WERI-Rb-1 (cell line): ENCODE results near the gene KLK15.

ENCODE experiments used
- DNase-seq: peaks from one replicate; pipeline ENCODE4 v3.0.0-alpha.2; 2020
- H3K27ac ChIP-seq: fragments of 250-450 bp; sonication (Bioruptor Pico); 2 replicates; pipeline ENCODE4 v1.5.1; 2020; ENCODE audit warnings: mild to moderate bottlenecking, moderate library complexity
- H3K27me3 ChIP-seq: fragments of 250-450 bp; sonication (Bioruptor Pico); 2 replicates; pipeline ENCODE4 v1.5.1; 2021; ENCODE audit warnings: mild to moderate bottlenecking, low read depth, moderate library complexity; ENCODE audit not compliant: insufficient read depth, severe bottlenecking
- H3K36me3 ChIP-seq: fragments of 250-450 bp; sonication (Bioruptor Pico); 2 replicates; pipeline ENCODE4 v1.5.1; 2020; ENCODE audit warnings: mild to moderate bottlenecking, moderate library complexity
- H3K4me3 ChIP-seq: 2 replicates; pipeline ENCODE4 v1.5.1; 2011; ENCODE audit warnings: low read depth, mild to moderate bottlenecking, control low read depth, low read length
- H3K9me3 ChIP-seq: fragments of 250-450 bp; sonication (Bioruptor Pico); 2 replicates; pipeline ENCODE4 v1.5.1; 2021; ENCODE audit warnings: mild to moderate bottlenecking, moderate library complexity; ENCODE audit not compliant: severe bottlenecking
- TF ChIP-seq, protein P1 (sequence below): IDR thresholded peaks from 2 replicates; pipeline ENCODE4 v1.5.1; 2011; ENCODE audit warnings: low read depth, mild to moderate bottlenecking, control low read depth, inconsistent platforms, low read length

The KLK15 gene

DNA sequence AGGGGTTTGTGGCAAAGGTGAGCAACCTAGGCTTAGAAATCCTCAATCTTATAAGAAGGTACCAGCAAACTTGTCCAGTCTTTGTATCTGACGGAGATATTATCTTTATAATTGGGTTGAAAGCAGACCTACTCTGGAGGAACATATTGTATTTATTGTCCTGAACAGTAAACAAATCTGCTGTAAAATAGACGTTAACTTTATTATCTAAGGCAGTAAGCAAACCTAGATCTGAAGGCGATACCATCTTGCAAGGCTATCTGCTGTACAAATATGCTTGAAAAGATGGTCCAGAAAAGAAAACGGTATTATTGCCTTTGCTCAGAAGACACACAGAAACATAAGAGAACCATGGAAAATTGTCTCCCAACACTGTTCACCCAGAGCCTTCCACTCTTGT lies 36.1 kb upstream of the KLK15 start:
- TF ChIP-seq, protein P1, sequence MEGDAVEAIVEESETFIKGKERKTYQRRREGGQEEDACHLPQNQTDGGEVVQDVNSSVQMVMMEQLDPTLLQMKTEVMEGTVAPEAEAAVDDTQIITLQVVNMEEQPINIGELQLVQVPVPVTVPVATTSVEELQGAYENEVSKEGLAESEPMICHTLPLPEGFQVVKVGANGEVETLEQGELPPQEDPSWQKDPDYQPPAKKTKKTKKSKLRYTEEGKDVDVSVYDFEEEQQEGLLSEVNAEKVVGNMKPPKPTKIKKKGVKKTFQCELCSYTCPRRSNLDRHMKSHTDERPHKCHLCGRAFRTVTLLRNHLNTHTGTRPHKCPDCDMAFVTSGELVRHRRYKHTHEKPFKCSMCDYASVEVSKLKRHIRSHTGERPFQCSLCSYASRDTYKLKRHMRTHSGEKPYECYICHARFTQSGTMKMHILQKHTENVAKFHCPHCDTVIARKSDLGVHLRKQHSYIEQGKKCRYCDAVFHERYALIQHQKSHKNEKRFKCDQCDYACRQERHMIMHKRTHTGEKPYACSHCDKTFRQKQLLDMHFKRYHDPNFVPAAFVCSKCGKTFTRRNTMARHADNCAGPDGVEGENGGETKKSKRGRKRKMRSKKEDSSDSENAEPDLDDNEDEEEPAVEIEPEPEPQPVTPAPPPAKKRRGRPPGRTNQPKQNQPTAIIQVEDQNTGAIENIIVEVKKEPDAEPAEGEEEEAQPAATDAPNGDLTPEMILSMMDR: no peak
- Histone ChIP-seq H3K27me3 (peaks cover 92% of the 10 kb centered on the region), H3K36me3 (no peaks in the 10 kb centered on the region), H3K9me3 (peaks cover 9% of the 10 kb centered on the region), H3K4me3 (no peak overlapping the region), H3K27ac (no peak overlapping the region)
- no peak for DNase-seq

DNA sequence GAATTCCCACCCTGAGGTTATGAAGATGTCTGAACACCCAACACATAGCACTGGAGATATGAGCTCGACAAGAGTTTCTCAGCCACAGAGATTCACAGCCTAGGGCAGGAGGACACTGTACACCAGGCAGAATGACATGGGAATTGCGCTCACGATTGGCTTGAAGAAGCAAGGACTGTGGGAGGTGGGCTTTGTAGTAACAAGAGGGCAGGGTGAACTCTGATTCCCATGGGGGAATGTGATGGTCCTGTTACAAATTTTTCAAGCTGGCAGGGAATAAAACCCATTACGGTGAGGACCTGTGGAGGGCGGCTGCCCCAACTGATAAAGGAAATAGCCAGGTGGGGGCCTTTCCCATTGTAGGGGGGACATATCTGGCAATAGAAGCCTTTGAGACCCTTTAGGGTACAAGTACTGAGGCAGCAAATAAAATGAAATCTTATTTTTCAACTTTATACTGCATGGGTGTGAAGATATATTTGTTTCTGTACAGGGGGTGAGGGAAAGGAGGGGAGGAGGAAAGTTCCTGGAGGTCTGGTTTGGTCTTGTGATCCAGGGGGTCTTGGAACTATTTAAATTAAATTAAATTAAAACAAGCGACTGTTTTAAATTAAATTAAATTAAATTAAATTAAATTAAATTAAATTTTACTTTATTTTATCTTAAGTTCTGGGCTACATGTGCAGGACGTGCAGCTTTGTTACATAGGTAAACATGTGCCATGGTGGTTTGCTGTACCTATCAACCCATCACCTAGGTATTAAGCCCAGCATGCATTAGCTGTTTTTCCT lies 28.3 kb upstream of the KLK15 start:
- TF ChIP-seq, protein P1: no peak
- Histone ChIP-seq H3K9me3 (no peaks in the 10 kb centered on the region), H3K4me3 (no peak overlapping the region), H3K27ac (no peak overlapping the region), H3K27me3 (peaks cover 92% of the 10 kb centered on the region), H3K36me3 (no peaks in the 10 kb centered on the region)
- no peak for DNase-seq

DNA sequence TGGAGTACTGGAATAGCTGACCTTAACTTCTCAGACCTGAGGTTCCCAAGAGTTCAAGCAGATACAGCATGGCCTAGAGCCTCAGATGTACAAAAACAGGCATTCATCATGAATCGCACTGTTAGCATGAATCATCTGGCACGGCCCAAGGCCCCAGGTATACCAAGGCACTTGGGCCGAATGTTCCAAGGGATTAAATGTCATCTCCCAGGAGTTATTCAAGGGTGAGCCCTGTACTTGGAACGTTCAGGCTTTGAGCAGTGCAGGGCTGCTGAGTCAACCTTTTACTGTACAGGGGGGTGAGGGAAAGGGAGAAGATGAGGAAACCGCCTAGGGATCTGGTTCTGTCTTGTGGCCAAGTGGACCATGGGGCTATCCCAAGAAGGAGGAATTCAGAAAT lies 27.6 kb upstream of the KLK15 start:
- no peaks in the 10 kb centered on the region for H3K9me3 ChIP-seq
- H3K27me3 ChIP-seq: peaks cover 92% of the 10 kb centered on the region
- H3K4me3 ChIP-seq: no peak overlapping the region
- no peak for DNase-seq
- no peaks in the 10 kb centered on the region for H3K36me3 ChIP-seq
- no peak overlapping the region for H3K27ac ChIP-seq
- TF ChIP-seq, protein P1: no peak

DNA sequence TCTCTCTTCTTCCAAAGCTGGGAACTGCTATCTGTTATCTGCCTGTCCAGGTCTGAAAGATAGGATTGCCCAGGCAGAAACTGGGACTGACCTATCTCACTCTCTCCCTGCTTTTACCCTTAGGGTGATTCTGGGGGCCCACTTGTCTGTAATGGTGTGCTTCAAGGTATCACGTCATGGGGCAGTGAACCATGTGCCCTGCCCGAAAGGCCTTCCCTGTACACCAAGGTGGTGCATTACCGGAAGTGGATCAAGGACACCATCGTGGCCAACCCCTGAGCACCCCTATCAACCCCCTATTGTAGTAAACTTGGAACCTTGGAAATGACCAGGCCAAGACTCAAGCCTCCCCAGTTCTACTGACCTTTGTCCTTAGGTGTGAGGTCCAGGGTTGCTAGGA lies 26.5 kb upstream of the KLK15 start:
- no peak overlapping the region for H3K4me3 ChIP-seq
- H3K27me3 ChIP-seq: peaks cover 94% of the 10 kb centered on the region
- DNase-seq: no peak
- H3K27ac ChIP-seq: no peak overlapping the region
- H3K9me3 ChIP-seq: no peaks in the 10 kb centered on the region
- no peaks in the 10 kb centered on the region for H3K36me3 ChIP-seq
- TF ChIP-seq, protein P1: no peak

DNA sequence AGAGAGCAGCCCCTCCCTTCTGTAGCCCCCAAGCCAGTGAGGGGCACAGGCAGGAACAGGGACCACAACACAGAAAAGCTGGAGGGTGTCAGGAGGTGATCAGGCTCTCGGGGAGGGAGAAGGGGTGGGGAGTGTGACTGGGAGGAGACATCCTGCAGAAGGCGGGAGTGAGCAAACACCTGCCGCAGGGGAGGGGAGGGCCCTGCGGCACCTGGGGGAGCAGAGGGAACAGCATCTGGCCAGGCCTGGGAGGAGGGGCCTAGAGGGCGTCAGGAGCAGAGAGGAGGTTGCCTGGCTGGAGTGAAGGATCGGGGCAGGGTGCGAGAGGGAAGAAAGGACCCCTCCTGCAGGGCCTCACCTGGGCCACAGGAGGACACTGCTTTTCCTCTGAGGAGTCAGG lies 25.5 kb upstream of the KLK15 start:
- DNase-seq: no peak
- Histone ChIP-seq H3K9me3 (no peaks in the 10 kb centered on the region), H3K4me3 (no peak overlapping the region), H3K36me3 (no peaks in the 10 kb centered on the region), H3K27ac (no peak overlapping the region), H3K27me3 (peaks cover 94% of the 10 kb centered on the region)
- TF ChIP-seq, protein P1: no peak

DNA sequence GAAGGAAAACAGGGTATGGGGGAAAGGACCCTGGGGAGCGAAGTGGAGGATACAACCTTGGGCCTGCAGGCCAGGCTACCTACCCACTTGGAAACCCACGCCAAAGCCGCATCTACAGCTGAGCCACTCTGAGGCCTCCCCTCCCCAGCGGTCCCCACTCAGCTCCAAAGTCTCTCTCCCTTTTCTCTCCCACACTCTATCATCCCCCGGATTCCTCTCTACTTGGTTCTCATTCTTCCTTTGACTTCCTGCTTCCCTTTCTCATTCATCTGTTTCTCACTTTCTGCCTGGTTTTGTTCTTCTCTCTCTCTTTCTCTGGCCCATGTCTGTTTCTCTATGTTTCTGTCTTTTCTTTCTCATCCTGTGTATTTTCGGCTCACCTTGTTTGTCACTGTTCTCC lies 24.0 kb upstream of the KLK15 start:
- H3K27me3 ChIP-seq: peaks cover 95% of the 10 kb centered on the region
- TF ChIP-seq, protein P1: no peak
- H3K27ac ChIP-seq: no peak overlapping the region
- no peak overlapping the region for H3K4me3 ChIP-seq
- H3K9me3 ChIP-seq: no peaks in the 10 kb centered on the region
- DNase-seq: no peak
- no peaks in the 10 kb centered on the region for H3K36me3 ChIP-seq
